SK-N-SH treated with all-trans-retinoic acid at 6 μM for 48 hours (cell line): Measurements from ENCODE around the gene PAPOLA.

Experiments
- ATAC-seq: fragments of 200-7000 bp; cut with Tn5 transposase; 3 replicates; pipeline ENCODE4 v1.9.1; 2020; ENCODE audit warnings: mild to moderate bottlenecking, moderate library complexity
- ARNTL ChIP-seq: fragments of 450-650 bp; formaldehyde crosslinking; IDR thresholded peaks from 2 replicates; pipeline ENCODE4 v1.5.0; 2020; ENCODE audit warnings: low read depth, mild to moderate bottlenecking, moderate library complexity, borderline replicate concordance
- BACH2 ChIP-seq: fragments of 250-450 bp; sonication (Bioruptor Pico); IDR thresholded peaks from 2 replicates; pipeline ENCODE4 v1.9.0; 2021; ENCODE audit warnings: mild to moderate bottlenecking, borderline replicate concordance
- CSDC2 ChIP-seq: fragments of 250-450 bp; sonication (Bioruptor Pico); IDR thresholded peaks from 2 replicates; pipeline ENCODE4 v1.5.0; 2020; ENCODE audit warnings: mild to moderate bottlenecking, moderate library complexity
- ESRRG ChIP-seq: fragments of 250-450 bp; sonication (Bioruptor Pico); IDR thresholded peaks from 2 replicates; pipeline ENCODE4 v1.6.1; 2021; ENCODE audit warnings: mild to moderate bottlenecking
- GLIS3 ChIP-seq: fragments of 250-450 bp; sonication (Bioruptor Pico); IDR thresholded peaks from 2 replicates; pipeline ENCODE4 v1.5.0; 2020; ENCODE audit warnings: mild to moderate bottlenecking, moderate library complexity
- ISL1 ChIP-seq: fragments of 250-450 bp; sonication (Bioruptor Pico); IDR thresholded peaks from 2 replicates; pipeline ENCODE4 v2.1.2; 2022; ENCODE audit warnings: mild to moderate bottlenecking, moderate library complexity
- OSR1 ChIP-seq: fragments of 250-450 bp; sonication (Bioruptor Pico); IDR thresholded peaks from 2 replicates; pipeline ENCODE4 v1.8.0; 2022; ENCODE audit warnings: moderate library complexity, mild to moderate bottlenecking, inconsistent platforms
- PATZ1 ChIP-seq: fragments of 250-450 bp; sonication (Bioruptor Pico); IDR thresholded peaks from 2 replicates; pipeline ENCODE4 v1.8.0; 2020; ENCODE audit warnings: mild to moderate bottlenecking, moderate library complexity, borderline replicate concordance
- RARB ChIP-seq: fragments of 250-450 bp; sonication (Bioruptor Pico); IDR thresholded peaks from 2 replicates; pipeline ENCODE4 v1.8.0; 2021; ENCODE audit warnings: mild to moderate bottlenecking, moderate library complexity
- SNAI2 ChIP-seq: fragments of 250-450 bp; sonication (Bioruptor Pico); IDR thresholded peaks from 2 replicates; pipeline ENCODE4 v1.5.0; 2020; ENCODE audit warnings: mild to moderate bottlenecking, moderate library complexity
- TCF4 ChIP-seq: fragments of 250-450 bp; sonication (Bioruptor Pico); IDR thresholded peaks from 2 replicates; pipeline ENCODE4 v1.8.0; 2021; ENCODE audit warnings: mild to moderate bottlenecking, moderate library complexity, borderline replicate concordance
- TOX ChIP-seq: fragments of 250-450 bp; sonication (Bioruptor Pico); IDR thresholded peaks from 2 replicates; pipeline ENCODE4 v1.8.0; 2021; ENCODE audit warnings: mild to moderate bottlenecking, moderate library complexity, borderline replicate concordance
- ZC3H10 ChIP-seq: fragments of 250-450 bp; sonication (Bioruptor Pico); IDR thresholded peaks from 2 replicates; pipeline ENCODE4 v1.5.1; 2021; ENCODE audit warnings: mild to moderate bottlenecking, moderate library complexity
- ZFP30 ChIP-seq: fragments of 450-650 bp; formaldehyde crosslinking; IDR thresholded peaks from 2 replicates; pipeline ENCODE4 v1.5.0; 2022; ENCODE audit warnings: mild to moderate bottlenecking, moderate library complexity
- ZNF565 ChIP-seq: fragments of 450-650 bp; formaldehyde crosslinking; conservative IDR thresholded peaks from 2 replicates; pipeline ENCODE4 v1.5.0; 2020; ENCODE audit warnings: low read depth, mild to moderate bottlenecking, moderate library complexity
- ZNF70 ChIP-seq: fragments of 450-650 bp; formaldehyde crosslinking; IDR thresholded peaks from 2 replicates; pipeline ENCODE4 v1.5.0; 2020; ENCODE audit warnings: mild to moderate bottlenecking, moderate library complexity
- ZNF8 ChIP-seq: fragments of 450-650 bp; formaldehyde crosslinking; IDR thresholded peaks from 2 replicates; pipeline ENCODE4 v1.5.0; 2020; ENCODE audit warnings: mild to moderate bottlenecking, moderate library complexity
- TF ChIP-seq, protein P1 (sequence below): fragments of 250-450 bp; sonication (Bioruptor Pico); IDR thresholded peaks from 2 replicates; pipeline ENCODE4 v1.8.0; 2021; ENCODE audit warnings: low read depth, mild to moderate bottlenecking, moderate library complexity, borderline replicate concordance
- TF ChIP-seq, protein P2 (sequence below): fragments of 250-450 bp; sonication (Bioruptor Pico); IDR thresholded peaks from 2 replicates; pipeline ENCODE4 v1.5.1; 2021; ENCODE audit warnings: mild to moderate bottlenecking, moderate library complexity
- TF ChIP-seq, protein P3 (sequence below): fragments of 250-450 bp; sonication (Bioruptor Pico); IDR thresholded peaks from 2 replicates; pipeline ENCODE4 v1.5.0; 2020; ENCODE audit warnings: mild to moderate bottlenecking, moderate library complexity

The PAPOLA gene

GRCh38 chr14:96538990-96539317 is 36.8 kb downstream of the PAPOLA start (continued):
- TF ChIP-seq ZFP30 (CRISPR knock-in tag) = no peak
- no peak for TF ChIP-seq SNAI2
- no peak for TF ChIP-seq ARNTL (CRISPR knock-in tag)
- no peak for TF ChIP-seq OSR1
- no peak for TF ChIP-seq BACH2 (CRISPR knock-in tag)

- ATAC-seq = no peak
These were observed 52.2 kb downstream of the PAPOLA start for GRCh38 chr14:96554315-96554910.

DNA sequence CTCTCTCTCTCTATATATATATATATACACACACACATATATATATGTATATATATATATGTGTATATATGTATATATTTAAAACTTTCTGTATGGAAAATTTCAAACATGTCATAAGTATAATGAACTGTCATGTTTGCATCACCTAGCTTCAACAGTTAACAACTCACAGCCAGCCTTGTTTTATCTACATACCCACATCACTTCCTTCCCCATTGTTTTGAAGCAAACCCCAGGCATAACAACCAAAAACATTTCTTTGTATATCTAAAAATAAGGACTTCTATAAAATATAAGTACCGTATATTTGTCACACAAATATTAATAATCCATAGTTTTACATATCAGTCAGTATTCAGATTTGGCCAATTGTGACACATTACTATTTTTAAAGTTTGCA is 57.4 kb downstream of the PAPOLA start:
- no peak for ATAC-seq
- TF ChIP-seq BACH2 (CRISPR knock-in tag) = no peak
- TF ChIP-seq OSR1 = no peak
- TF ChIP-seq SNAI2 = no peak
- TF ChIP-seq, protein P1, sequence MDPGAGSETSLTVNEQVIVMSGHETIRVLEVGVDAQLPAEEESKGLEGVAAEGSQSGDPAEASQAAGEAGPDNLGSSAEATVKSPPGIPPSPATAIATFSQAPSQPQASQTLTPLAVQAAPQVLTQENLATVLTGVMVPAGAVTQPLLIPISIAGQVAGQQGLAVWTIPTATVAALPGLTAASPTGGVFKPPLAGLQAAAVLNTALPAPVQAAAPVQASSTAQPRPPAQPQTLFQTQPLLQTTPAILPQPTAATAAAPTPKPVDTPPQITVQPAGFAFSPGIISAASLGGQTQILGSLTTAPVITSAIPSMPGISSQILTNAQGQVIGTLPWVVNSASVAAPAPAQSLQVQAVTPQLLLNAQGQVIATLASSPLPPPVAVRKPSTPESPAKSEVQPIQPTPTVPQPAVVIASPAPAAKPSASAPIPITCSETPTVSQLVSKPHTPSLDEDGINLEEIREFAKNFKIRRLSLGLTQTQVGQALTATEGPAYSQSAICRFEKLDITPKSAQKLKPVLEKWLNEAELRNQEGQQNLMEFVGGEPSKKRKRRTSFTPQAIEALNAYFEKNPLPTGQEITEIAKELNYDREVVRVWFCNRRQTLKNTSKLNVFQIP (CRISPR knock-in tag) = no peak
- TF ChIP-seq ZNF8 (CRISPR knock-in tag) = no peak
- TF ChIP-seq GLIS3 (CRISPR knock-in tag) = no peak
- no peak for TF ChIP-seq ZNF565
- no peak for TF ChIP-seq ZNF70 (CRISPR knock-in tag)
- TF ChIP-seq ZC3H10 (CRISPR knock-in tag) = no peak
- TF ChIP-seq, protein P2, sequence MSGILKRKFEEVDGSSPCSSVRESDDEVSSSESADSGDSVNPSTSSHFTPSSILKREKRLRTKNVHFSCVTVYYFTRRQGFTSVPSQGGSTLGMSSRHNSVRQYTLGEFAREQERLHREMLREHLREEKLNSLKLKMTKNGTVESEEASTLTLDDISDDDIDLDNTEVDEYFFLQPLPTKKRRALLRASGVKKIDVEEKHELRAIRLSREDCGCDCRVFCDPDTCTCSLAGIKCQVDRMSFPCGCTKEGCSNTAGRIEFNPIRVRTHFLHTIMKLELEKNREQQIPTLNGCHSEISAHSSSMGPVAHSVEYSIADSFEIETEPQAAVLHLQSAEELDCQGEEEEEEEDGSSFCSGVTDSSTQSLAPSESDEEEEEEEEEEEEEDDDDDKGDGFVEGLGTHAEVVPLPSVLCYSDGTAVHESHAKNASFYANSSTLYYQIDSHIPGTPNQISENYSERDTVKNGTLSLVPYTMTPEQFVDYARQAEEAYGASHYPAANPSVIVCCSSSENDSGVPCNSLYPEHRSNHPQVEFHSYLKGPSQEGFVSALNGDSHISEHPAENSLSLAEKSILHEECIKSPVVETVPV (CRISPR knock-in tag) = no peak
- TF ChIP-seq ISL1 = no peak
- no peak for TF ChIP-seq PATZ1
- no peak for TF ChIP-seq ARNTL (CRISPR knock-in tag)
- no peak for TF ChIP-seq TCF4 (CRISPR knock-in tag)
- no peak for TF ChIP-seq ZFP30 (CRISPR knock-in tag)
- no peak for TF ChIP-seq CSDC2 (CRISPR knock-in tag)
- no peak for TF ChIP-seq TOX (CRISPR knock-in tag)

More at GRCh38 chr14:96554315-96554910, 52.2 kb downstream of the PAPOLA start:
- no peak for TF ChIP-seq ESRRG
- TF ChIP-seq ZC3H10 (CRISPR knock-in tag) = no peak
- no peak for TF ChIP-seq RARB (CRISPR knock-in tag)
- TF ChIP-seq SNAI2 = no peak
- TF ChIP-seq, protein P1 (CRISPR knock-in tag) = no peak
- TF ChIP-seq ISL1 = no peak
- no peak for TF ChIP-seq PATZ1
- no peak for TF ChIP-seq ZNF565
- TF ChIP-seq CSDC2 (CRISPR knock-in tag) = no peak
- TF ChIP-seq BACH2 (CRISPR knock-in tag) = no peak
- TF ChIP-seq ZFP30 (CRISPR knock-in tag) = no peak
- TF ChIP-seq TCF4 (CRISPR knock-in tag) = no peak
- no peak for TF ChIP-seq GLIS3 (CRISPR knock-in tag)
- TF ChIP-seq, protein P3, sequence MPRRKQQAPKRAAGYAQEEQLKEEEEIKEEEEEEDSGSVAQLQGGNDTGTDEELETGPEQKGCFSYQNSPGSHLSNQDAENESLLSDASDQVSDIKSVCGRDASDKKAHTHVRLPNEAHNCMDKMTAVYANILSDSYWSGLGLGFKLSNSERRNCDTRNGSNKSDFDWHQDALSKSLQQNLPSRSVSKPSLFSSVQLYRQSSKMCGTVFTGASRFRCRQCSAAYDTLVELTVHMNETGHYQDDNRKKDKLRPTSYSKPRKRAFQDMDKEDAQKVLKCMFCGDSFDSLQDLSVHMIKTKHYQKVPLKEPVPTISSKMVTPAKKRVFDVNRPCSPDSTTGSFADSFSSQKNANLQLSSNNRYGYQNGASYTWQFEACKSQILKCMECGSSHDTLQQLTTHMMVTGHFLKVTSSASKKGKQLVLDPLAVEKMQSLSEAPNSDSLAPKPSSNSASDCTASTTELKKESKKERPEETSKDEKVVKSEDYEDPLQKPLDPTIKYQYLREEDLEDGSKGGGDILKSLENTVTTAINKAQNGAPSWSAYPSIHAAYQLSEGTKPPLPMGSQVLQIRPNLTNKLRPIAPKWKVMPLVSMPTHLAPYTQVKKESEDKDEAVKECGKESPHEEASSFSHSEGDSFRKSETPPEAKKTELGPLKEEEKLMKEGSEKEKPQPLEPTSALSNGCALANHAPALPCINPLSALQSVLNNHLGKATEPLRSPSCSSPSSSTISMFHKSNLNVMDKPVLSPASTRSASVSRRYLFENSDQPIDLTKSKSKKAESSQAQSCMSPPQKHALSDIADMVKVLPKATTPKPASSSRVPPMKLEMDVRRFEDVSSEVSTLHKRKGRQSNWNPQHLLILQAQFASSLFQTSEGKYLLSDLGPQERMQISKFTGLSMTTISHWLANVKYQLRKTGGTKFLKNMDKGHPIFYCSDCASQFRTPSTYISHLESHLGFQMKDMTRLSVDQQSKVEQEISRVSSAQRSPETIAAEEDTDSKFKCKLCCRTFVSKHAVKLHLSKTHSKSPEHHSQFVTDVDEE (CRISPR knock-in tag) = no peak
- no peak for TF ChIP-seq OSR1
- no peak for TF ChIP-seq TOX (CRISPR knock-in tag)
